B cell (primary cell): ENCODE measurements around the gene ATP2B3. TPM values are rescaled to one million over a fixed set of nuclear protein-coding genes. Genes with fewer than 3 reads are reported as not detected.

Experiments
- ATAC-seq: fragments of 200-7000 bp; cut with Tn5 transposase; one replicate; pipeline ENCODE4 v1.10.0; 2021; ENCODE audit warnings: low read depth, mild to moderate bottlenecking, moderate number of reproducible peaks, moderate library complexity
- CTCF ChIA-PET: fragments of 350-600 bp; sonication (Branson Sonifier 250); formaldehyde crosslinking; loops from one replicate; lab custom pipeline; 2021; ENCODE audit warnings: antibody characterized with exemption, inconsistent platforms; lab: Charles Lee
- POLR2A ChIA-PET: fragments of 350-600 bp; sonication (Branson Sonifier 250); formaldehyde crosslinking; loops from one replicate; lab custom pipeline; 2021; ENCODE audit warnings: antibody characterized with exemption; lab: Charles Lee
- DNase-seq: peaks from one replicate; pipeline ENCODE4 v3.0.0; 2013
- H2AFZ ChIP-seq: 2 replicates; pipeline ENCODE4 v1.6.1; 2012; ENCODE audit warnings: mild to moderate bottlenecking, low read depth, low read length; ENCODE audit not compliant: insufficient read depth, poor library complexity, severe bottlenecking
- H3K27ac ChIP-seq, 2 donors: 1 replicate in 1 of 2; 2 replicates in 1 of 2; pipeline ENCODE4 v1.5.1; 2012 to 2013; ENCODE audit warnings: low read length in 2 of 2, mild to moderate bottlenecking in 2 of 2, moderate library complexity in 1 of 2
- H3K27me3 ChIP-seq, 4 experiments: fragments of 200-600 bp in 1 of 4; sonication (generic) in 1 of 4; replicated peaks in 1 of 4; 1 replicate in 2 of 4; 2 replicates in 2 of 4; pipeline versions ENCODE4 v1.6.1 to v1.7.0; 2013 to 2016; ENCODE audit warnings: low read length in 3 of 4, mild to moderate bottlenecking in 2 of 4, mixed read lengths in 1 of 4, moderate library complexity in 1 of 4; ENCODE audit not compliant: insufficient read depth in 4 of 4, control insufficient read depth in 3 of 4; ENCODE audit errors: control extremely low read depth in 1 of 4
- H3K36me3 ChIP-seq, 2 experiments: replicated peaks in 1 of 2; 1 replicate in 1 of 2; 2 replicates in 1 of 2; pipeline versions ENCODE4 v1.6.1 to v1.7.1; 2013; ENCODE audit warnings: low read length in 1 of 2; ENCODE audit not compliant: insufficient read depth in 2 of 2, control insufficient read depth in 1 of 2; ENCODE audit errors: control extremely low read depth in 1 of 2, extremely low read depth in 1 of 2
- H3K4me1 ChIP-seq, 2 donors: fragments of 200-600 bp in 1 of 2; sonication (generic) in 1 of 2; 1 replicate in 1 of 2; 2 replicates in 1 of 2; pipeline versions ENCODE4 v1.5.1 to v1.6.1; 2013 to 2017; ENCODE audit warnings: low read length in 2 of 2; ENCODE audit not compliant: control insufficient read depth in 2 of 2, insufficient read depth in 2 of 2
- H3K4me2 ChIP-seq: replicated peaks from 2 replicates; pipeline ENCODE3; 2012; ENCODE audit warnings: mild to moderate bottlenecking, low read depth, low read length; ENCODE audit not compliant: poor library complexity, severe bottlenecking
- H3K4me3 ChIP-seq, 5 experiments: fragments of 200-600 bp in 1 of 5; sonication (generic) in 1 of 5; 1 replicate in 3 of 5; 2 replicates in 2 of 5; pipeline versions ENCODE4 v1.5.1 to v1.7.0; 2011 to 2016; ENCODE audit warnings: low read length in 4 of 5, mild to moderate bottlenecking in 4 of 5, low read depth in 2 of 5, control low read depth in 1 of 5, moderate library complexity in 1 of 5; ENCODE audit not compliant: insufficient read depth in 1 of 5; ENCODE audit errors: control extremely low read depth in 1 of 5, extremely low read depth in 1 of 5
- H3K79me2 ChIP-seq: fragments of 200-600 bp; sonication (generic); one replicate; pipeline ENCODE4 v1.6.0; 2016; ENCODE audit warnings: low read length; ENCODE audit not compliant: control insufficient read depth, insufficient read depth
- H3K9ac ChIP-seq: fragments of 200-600 bp; sonication (generic); 2 replicates; pipeline ENCODE4 v1.6.1; 2017; ENCODE audit warnings: mild to moderate bottlenecking, low read length, moderate library complexity
- H3K9me3 ChIP-seq, 3 donors: one replicate each; pipeline versions ENCODE4 v1.6.1 to v1.7.1; 2013; ENCODE audit warnings: low read length in 2 of 3; ENCODE audit not compliant: control insufficient read depth in 2 of 3, insufficient read depth in 1 of 3; ENCODE audit errors: control extremely low read depth in 1 of 3
- H4K20me1 ChIP-seq: 2 replicates; pipeline ENCODE4 v1.6.0; 2012; ENCODE audit warnings: mild to moderate bottlenecking, low read length; ENCODE audit not compliant: insufficient read depth, control insufficient read depth, poor library complexity, severe bottlenecking
- H3K27ac Mint-ChIP-seq: one replicate; pipeline ENCODE4 v1.8.0; 2021; ENCODE audit warnings: mixed read lengths
- H3K27me3 Mint-ChIP-seq: one replicate; pipeline ENCODE4 v1.8.0; 2021; ENCODE audit warnings: mixed read lengths
- H3K4me1 Mint-ChIP-seq: one replicate; pipeline ENCODE4 v1.8.0; 2021; ENCODE audit warnings: mixed read lengths
- H3K4me3 Mint-ChIP-seq: one replicate; pipeline ENCODE4 v1.8.0; 2021; ENCODE audit warnings: mixed read lengths
- H3K9me3 Mint-ChIP-seq: one replicate; pipeline ENCODE4 v1.8.0; 2022; ENCODE audit warnings: mixed read lengths; ENCODE audit not compliant: insufficient read depth
- CTCF ChIP-seq: fragments of 200-600 bp; IDR thresholded peaks from one replicate; pipeline ENCODE4 v1.8.0; 2022; ENCODE audit warnings: antibody characterized with exemption, mild to moderate bottlenecking
- EZH2 ChIP-seq: IDR thresholded peaks from 2 replicates; pipeline ENCODE4 v1.6.1; 2012; ENCODE audit warnings: borderline replicate concordance, low read depth, mild to moderate bottlenecking, moderate library complexity, low read length; ENCODE audit not compliant: insufficient read depth, poor library complexity, severe bottlenecking
- WGBS: methylation state at CpG from one replicate; pipeline ENCODE4 v1.1.5; 2013; ENCODE audit warnings: missing lambda C conversion rate; ENCODE audit not compliant: insufficient coverage; 5-methylcytosine and 5-hydroxymethylcytosine counted together
- intact Hi-C: fragments of 100-400 bp; cut with micrococcal nuclease; formaldehyde crosslinking; loops from one replicate; pipeline ENCODE4 v1.10.0; 2022
- polyA plus RNA-seq: library from polyadenylated mRNA; depleted of rRNA; stranded (reverse); fragments of >200 nt; gene quantifications from 2 replicates; pipeline ENCODE4 v1.2.3, GENCODE V29; 2012
- total RNA-seq, 2 donors: library from RNA; stranded (reverse); fragments of 120-200 nt in 1 of 2; gene quantifications; 1 replicate in 1 of 2; 2 replicates in 1 of 2; pipeline versions ENCODE4 v1.2.3 to v1.2.4, GENCODE V29; 2013 to 2022

Gene ATP2B3
- total and polyA plus RNA-seq, 2 donors (not counting 1 experiment from before 2014, with no cell fraction given) = not detected

DNA sequence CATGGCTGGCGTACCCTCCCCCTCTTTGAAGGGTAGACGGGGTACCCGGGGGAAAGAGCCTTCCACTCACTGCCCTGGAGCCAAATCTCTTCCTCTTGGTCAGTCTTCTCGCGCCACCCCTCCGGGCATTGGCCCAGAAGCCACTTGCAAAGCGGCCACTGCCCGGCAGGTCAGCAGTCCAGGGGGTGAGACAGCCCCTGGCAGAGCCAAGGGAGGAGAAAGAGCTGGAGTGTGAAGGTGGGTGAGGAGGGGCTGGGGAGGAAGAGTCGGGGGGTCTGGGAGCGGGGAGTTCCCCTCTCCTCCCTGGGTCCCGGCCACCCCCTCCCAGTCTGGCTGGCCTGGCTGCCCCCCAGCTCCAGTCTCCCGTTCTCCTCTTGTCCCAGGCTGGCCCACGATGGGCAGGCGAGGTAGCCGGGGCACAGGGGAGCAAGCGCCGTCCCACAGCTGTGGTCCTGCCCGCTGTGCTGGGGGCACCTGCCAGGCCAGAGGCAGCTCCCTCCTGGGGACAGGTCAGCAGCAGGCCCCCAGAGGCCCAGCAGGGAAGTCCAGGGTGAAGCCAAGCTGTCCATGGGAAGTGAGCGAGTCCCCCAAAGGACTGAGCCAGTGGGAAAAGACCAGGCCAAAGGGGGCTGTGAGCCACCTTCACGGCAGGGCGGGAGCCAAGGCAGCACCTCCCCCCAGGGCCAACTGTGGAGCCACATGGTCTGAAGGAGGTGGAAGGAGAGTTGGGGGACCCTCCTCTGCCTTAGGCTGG lies 108.0 kb downstream of the ATP2B3 start:
- Mint-ChIP-seq H3K27ac (no peak overlapping the region), H3K4me3 (no peak overlapping the region), H3K4me1 (no peaks in the 10 kb centered on the region), H3K9me3 (no peaks in the 10 kb centered on the region), H3K27me3 (peaks cover 10% of the 10 kb centered on the region)
- intact Hi-C loops = no loop called here
- TF ChIP-seq CTCF = no peak
- TF ChIP-seq EZH2 = no peak
- H3K4me2 ChIP-seq = no peak overlapping the region
- H3K4me1 ChIP-seq = no peaks in the 10 kb centered on the region
- H3K36me3 ChIP-seq = no peaks in the 10 kb centered on the region
- H3K4me3 ChIP-seq = no peak overlapping the region
- no peak overlapping the region for H3K27ac ChIP-seq
- ChIA-PET CTCF (no interaction called here), POLR2A (no interaction called here)
- no peaks in the 10 kb centered on the region for H3K9me3 ChIP-seq
- H4K20me1 ChIP-seq = no peaks in the 10 kb centered on the region
- H3K27me3 ChIP-seq = peaks cover 0 to 6% (median 0%) of the 10 kb centered on the region in 4 experiments
- H2AFZ ChIP-seq = no peak overlapping the region
- no peaks in the 10 kb centered on the region for H3K79me2 ChIP-seq
- H3K9ac ChIP-seq = no peak overlapping the region
- DNase-seq (no peak), ATAC-seq (no peak)
- WGBS = 97% methylated on average over 10 of the region's 21 CpGs

GRCh38 chrX:153626025-153626633 lies 108.7 kb downstream of the ATP2B3 start:
- Histone ChIP-seq H3K4me3 (no peak overlapping the region), H3K9ac (no peak overlapping the region), H3K36me3 (no peaks in the 10 kb centered on the region), H3K9me3 (no peaks in the 10 kb centered on the region), H2AFZ (no peak overlapping the region), H4K20me1 (no peaks in the 10 kb centered on the region), H3K79me2 (no peaks in the 10 kb centered on the region), H3K4me1 (no peaks in the 10 kb centered on the region), H3K27me3 (peaks cover 0 to 6% (median 0%) of the 10 kb centered on the region in 4 experiments), H3K27ac (no peak overlapping the region), H3K4me2 (no peak overlapping the region)
- no peak for ATAC-seq
- intact Hi-C loops = no loop called here
- TF ChIP-seq EZH2 (no peak), CTCF (no peak)
- H3K9me3 Mint-ChIP-seq = peaks cover under 1% of the 10 kb centered on the region
- ChIA-PET POLR2A (no interaction called here), CTCF (no interaction called here)
- H3K27ac Mint-ChIP-seq = no peak overlapping the region
- no peak overlapping the region for H3K4me3 Mint-ChIP-seq
- WGBS = 93% methylated on average over 9 of the region's 16 CpGs
- no peaks in the 10 kb centered on the region for H3K4me1 Mint-ChIP-seq
- H3K27me3 Mint-ChIP-seq = peaks cover 12% of the 10 kb centered on the region
- DNase-seq = no peak
